ENCODE data around the gene LASP1. TPM values are rescaled to one million over a fixed set of nuclear protein-coding genes. Genes with fewer than 3 reads are reported as not detected.

The LASP1 gene
- total RNA-seq, 1 donor from 2014 or later, result 87.4 TPM

DNA sequence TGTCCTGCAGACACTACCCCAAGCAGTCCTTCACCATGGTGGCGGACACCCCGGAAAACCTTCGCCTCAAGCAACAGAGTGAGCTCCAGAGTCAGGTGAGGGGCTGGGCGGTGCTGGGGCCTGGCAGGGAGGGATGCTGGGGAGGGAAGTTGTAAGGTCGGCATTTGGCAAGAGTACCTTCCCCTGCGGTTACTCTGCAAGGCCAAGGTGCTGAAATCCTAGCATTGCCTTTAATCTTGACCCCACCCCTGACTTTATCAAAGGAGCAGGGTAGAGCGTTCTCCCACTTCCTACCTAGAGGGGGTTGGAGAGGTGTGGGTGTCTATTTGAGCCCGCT lies 20.5 kb downstream of the LASP1 start:
- peaks cover 16% of the 10 kb centered on the region for H3K4me1 Mint-ChIP-seq
- TF ChIP-seq, protein P1, sequence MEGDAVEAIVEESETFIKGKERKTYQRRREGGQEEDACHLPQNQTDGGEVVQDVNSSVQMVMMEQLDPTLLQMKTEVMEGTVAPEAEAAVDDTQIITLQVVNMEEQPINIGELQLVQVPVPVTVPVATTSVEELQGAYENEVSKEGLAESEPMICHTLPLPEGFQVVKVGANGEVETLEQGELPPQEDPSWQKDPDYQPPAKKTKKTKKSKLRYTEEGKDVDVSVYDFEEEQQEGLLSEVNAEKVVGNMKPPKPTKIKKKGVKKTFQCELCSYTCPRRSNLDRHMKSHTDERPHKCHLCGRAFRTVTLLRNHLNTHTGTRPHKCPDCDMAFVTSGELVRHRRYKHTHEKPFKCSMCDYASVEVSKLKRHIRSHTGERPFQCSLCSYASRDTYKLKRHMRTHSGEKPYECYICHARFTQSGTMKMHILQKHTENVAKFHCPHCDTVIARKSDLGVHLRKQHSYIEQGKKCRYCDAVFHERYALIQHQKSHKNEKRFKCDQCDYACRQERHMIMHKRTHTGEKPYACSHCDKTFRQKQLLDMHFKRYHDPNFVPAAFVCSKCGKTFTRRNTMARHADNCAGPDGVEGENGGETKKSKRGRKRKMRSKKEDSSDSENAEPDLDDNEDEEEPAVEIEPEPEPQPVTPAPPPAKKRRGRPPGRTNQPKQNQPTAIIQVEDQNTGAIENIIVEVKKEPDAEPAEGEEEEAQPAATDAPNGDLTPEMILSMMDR (conservative IDR thresholded peaks at IDR 0.05), result no peak
- no peak for DNase-seq (ENCODE audit: low read depth, low spot score)

DNA sequence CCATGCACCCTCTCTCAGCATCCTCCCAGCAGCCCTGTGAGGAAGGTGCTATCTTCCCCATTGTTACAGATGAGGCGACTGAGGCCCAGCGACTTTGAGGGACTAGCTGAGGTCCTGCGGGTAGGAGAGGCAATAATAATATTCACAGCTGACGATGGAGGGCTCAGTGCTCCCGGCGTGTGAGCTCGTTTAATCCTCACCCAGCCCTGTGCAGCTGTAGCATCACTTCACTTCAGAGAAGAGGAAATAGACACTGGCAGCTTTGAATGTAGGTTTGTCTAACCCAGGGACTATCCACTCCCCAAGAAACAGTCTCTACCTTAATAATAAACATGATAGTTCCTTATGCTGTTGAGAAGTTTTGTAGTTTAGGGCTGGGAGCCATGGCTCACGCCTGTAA lies 21.6 kb downstream of the LASP1 start:
- Mint-ChIP-seq H3K4me1 (peaks cover 14% of the 10 kb centered on the region), H3K27me3 (ENCODE audit: low read depth) (no peaks in the 10 kb centered on the region), H3K36me3 (ENCODE audit: low read depth) (no peaks in the 10 kb centered on the region), H3K27ac (ENCODE audit: unreplicated experiment) (no peak overlapping the region), H3K9me3 (no peaks in the 10 kb centered on the region), H3K4me3 (no peak overlapping the region)
- no peak for DNase-seq (ENCODE audit: low read depth, low spot score)
- TF ChIP-seq, protein P1 (conservative IDR thresholded peaks at IDR 0.05), result no peak

More for the DNA sequence above, 20.5 kb downstream of the LASP1 start:
- no peaks in the 10 kb centered on the region for H3K9me3 Mint-ChIP-seq
- H3K27me3 Mint-ChIP-seq (ENCODE audit: low read depth), result no peaks in the 10 kb centered on the region
- H3K27ac Mint-ChIP-seq (ENCODE audit: unreplicated experiment), result no peak overlapping the region
- no peaks in the 10 kb centered on the region for H3K36me3 Mint-ChIP-seq (ENCODE audit: low read depth)
- H3K4me3 Mint-ChIP-seq, result no peak overlapping the region

DNA sequence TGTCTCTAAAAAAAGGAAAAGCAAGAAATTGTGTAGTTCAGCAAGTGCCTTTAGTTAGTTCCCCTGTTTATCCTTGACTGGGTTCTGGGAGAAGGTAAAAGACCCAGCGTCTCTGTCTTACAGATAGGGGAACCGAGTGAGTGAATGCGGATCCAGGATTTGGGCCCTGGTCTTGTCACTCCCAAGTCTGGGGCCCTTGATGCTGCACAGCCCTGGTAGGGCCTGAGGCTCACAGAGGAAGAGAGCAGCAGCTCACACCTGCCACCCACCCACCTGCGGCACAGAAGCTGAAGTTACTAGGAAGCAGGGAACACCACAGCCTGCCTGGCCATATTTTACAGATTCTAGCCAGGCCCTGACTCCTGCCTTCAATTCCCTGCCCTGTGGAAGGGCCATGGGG lies 22.2 kb downstream of the LASP1 start:
- Mint-ChIP-seq H3K9me3 (no peaks in the 10 kb centered on the region), H3K27ac (ENCODE audit: unreplicated experiment) (peak overlapping the region; percentile 27), H3K27me3 (ENCODE audit: low read depth) (no peaks in the 10 kb centered on the region), H3K4me1 (peaks cover 16% of the 10 kb centered on the region), H3K36me3 (ENCODE audit: low read depth) (no peaks in the 10 kb centered on the region), H3K4me3 (no peak overlapping the region)
- DNase-seq (ENCODE audit: low read depth, low spot score), result no peak
- TF ChIP-seq, protein P1 (conservative IDR thresholded peaks at IDR 0.05), result no peak

DNA sequence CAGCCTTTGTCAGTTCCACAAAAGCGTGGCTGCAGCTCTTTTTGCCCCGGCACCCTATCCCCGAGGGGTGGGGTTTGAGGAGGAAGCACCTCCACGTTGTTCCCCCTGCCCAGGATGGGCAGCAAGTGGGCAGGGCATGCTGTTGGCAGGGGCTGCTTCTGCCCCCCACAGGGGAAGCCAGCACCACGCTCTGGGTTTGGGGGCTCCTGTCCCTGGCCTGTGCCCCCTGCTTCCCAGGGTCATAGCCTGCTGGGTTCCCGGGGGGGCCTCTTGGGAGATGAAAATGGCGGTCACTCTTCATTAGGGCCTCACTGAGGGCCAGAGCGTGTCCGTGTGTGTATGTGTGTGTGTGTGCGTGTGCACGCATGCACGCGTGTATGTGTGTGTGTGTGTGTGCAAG lies 22.8 kb downstream of the LASP1 start:
- peak overlapping the region; percentile 81 for H3K27ac Mint-ChIP-seq (ENCODE audit: unreplicated experiment)
- H3K36me3 Mint-ChIP-seq (ENCODE audit: low read depth), result no peaks in the 10 kb centered on the region
- no peak for DNase-seq (ENCODE audit: low read depth, low spot score)
- H3K27me3 Mint-ChIP-seq (ENCODE audit: low read depth), result no peaks in the 10 kb centered on the region
- H3K9me3 Mint-ChIP-seq, result no peaks in the 10 kb centered on the region
- peaks cover 21% of the 10 kb centered on the region for H3K4me1 Mint-ChIP-seq
- no peak overlapping the region for H3K4me3 Mint-ChIP-seq
- TF ChIP-seq, protein P1 (conservative IDR thresholded peaks at IDR 0.05), result no peak

DNA sequence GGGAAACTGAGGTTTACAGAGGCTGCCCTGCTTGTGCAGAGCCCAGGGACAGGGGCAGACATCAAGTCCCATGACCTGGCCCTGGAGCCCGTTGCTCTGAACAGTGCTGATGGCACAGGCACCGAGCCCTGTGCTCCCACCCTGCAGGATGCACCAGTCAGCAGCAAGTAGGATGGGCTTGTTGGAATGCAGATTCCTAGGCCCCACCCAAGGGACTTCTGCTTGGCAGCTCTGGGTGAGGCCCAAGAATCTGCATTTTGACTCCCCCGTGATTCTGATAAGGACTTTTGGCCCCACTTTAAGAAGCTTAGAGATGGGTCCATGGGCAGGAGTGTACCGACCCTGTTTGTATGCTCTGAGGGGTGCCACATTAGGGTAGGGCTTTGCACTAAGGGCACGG lies 23.3 kb downstream of the LASP1 start:
- H3K4me3 Mint-ChIP-seq, result no peak overlapping the region
- TF ChIP-seq, protein P1 (conservative IDR thresholded peaks at IDR 0.05), result no peak
- H3K4me1 Mint-ChIP-seq, result peaks cover 25% of the 10 kb centered on the region
- no peak overlapping the region for H3K27ac Mint-ChIP-seq (ENCODE audit: unreplicated experiment)
- no peaks in the 10 kb centered on the region for H3K27me3 Mint-ChIP-seq (ENCODE audit: low read depth)
- no peak for DNase-seq (ENCODE audit: low read depth, low spot score)
- no peaks in the 10 kb centered on the region for H3K36me3 Mint-ChIP-seq (ENCODE audit: low read depth)
- no peaks in the 10 kb centered on the region for H3K9me3 Mint-ChIP-seq

DNA sequence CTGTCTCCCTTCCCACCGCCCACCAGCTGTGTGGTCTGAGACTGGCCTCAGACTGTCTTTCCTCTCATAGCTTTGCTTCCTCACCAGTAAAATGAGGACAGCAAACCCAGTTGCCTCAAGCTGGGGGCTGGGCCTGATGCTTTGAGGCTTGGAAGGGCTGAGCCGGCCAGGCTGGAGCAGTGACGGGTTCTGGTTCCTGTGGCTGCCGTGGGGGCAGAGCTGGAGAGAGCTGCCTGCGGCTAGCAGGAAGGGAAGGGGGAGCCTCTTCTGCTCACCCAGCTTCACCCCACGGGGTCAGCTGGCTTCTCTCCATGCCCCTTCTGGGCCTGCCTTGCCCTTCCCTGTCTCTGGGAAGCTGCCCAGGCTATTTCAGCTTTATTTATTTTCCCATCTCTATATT lies 23.7 kb downstream of the LASP1 start:
- H3K36me3 Mint-ChIP-seq (ENCODE audit: low read depth), result no peaks in the 10 kb centered on the region
- H3K27ac Mint-ChIP-seq (ENCODE audit: unreplicated experiment), result no peak overlapping the region
- TF ChIP-seq, protein P1 (conservative IDR thresholded peaks at IDR 0.05), result no peak

More for the DNA sequence above, 23.7 kb downstream of the LASP1 start:
- no peak for DNase-seq (ENCODE audit: low read depth, low spot score)
- Mint-ChIP-seq H3K4me3 (no peak overlapping the region), H3K9me3 (no peaks in the 10 kb centered on the region), H3K4me1 (peaks cover 30% of the 10 kb centered on the region), H3K27me3 (ENCODE audit: low read depth) (no peaks in the 10 kb centered on the region)

All from neural crest cell (in vitro differentiated cells).